Panc1 (cell line): ENCODE results near the gene HSF2. TPM values are rescaled to one million over a fixed set of nuclear protein-coding genes. Genes with fewer than 3 reads are reported as not detected.

Source experiments
- ATAC-seq: fragments of 200-7000 bp; cut with Tn5 transposase; 2 replicates; pipeline ENCODE4 v1.9.1; 2020; ENCODE audit warnings: mild to moderate bottlenecking, moderate library complexity
- BruUV-seq: library from RNA; stranded (reverse); fragments of 400-500 nt; replicated peaks from 2 replicates; lab custom pipeline; 2021; lab: Mats Ljungman, UMichigan
- CTCF ChIA-PET: fragments of 300-600 bp; sonication (Branson Sonifier 250); formaldehyde crosslinking; loops from one replicate; lab custom pipeline; 2022; ENCODE audit warnings: antibody characterized with exemption; lab: Charles Lee
- POLR2A ChIA-PET: fragments of 300-600 bp; sonication (Branson Sonifier 250); formaldehyde crosslinking; loops from one replicate; lab custom pipeline; 2022; ENCODE audit warnings: antibody characterized with exemption; lab: Charles Lee
- DNase-seq: peaks from one replicate; pipeline ENCODE4 v3.0.0-alpha.2; 2010; ENCODE audit warnings: low read depth, low spot score
- H3K27ac ChIP-seq: 2 replicates; pipeline ENCODE4 v1.5.1; 2011; ENCODE audit warnings: mild to moderate bottlenecking, low read length, inconsistent platforms
- H3K27me3 ChIP-seq: fragments of 200-500 bp; sonication (Bioruptor generic); 2 replicates; pipeline ENCODE4 v1.6.0; 2014; ENCODE audit warnings: low read length, inconsistent platforms; ENCODE audit not compliant: control insufficient read depth, insufficient read depth
- H3K36me3 ChIP-seq: fragments of 200-500 bp; sonication (Bioruptor generic); 2 replicates; pipeline ENCODE4 v1.5.1; 2014; ENCODE audit warnings: inconsistent platforms, mild to moderate bottlenecking, low read length, moderate library complexity; ENCODE audit not compliant: control insufficient read depth, insufficient read depth
- H3K4me1 ChIP-seq: 2 replicates; pipeline ENCODE4 v1.5.1; 2011; ENCODE audit warnings: inconsistent platforms, mild to moderate bottlenecking, low read length, moderate library complexity; ENCODE audit not compliant: control insufficient read depth, insufficient read depth
- H3K4me3 ChIP-seq, 2 experiments: 2 replicates each; pipeline ENCODE4 v1.5.1; 2011 to 2012; ENCODE audit warnings: low read depth in 2 of 2, low read length in 2 of 2, mild to moderate bottlenecking in 2 of 2, inconsistent platforms in 1 of 2, moderate library complexity in 1 of 2
- H3K9me3 ChIP-seq: fragments of 200-500 bp; sonication (Bioruptor generic); 2 replicates; pipeline ENCODE4 v1.5.1; 2014; ENCODE audit warnings: low read depth, mild to moderate bottlenecking, inconsistent platforms, low read length, moderate library complexity; ENCODE audit not compliant: control insufficient read depth, insufficient read depth
- POLR2AphosphoS5 ChIP-seq: IDR thresholded peaks from 2 replicates; pipeline ENCODE4 v1.6.1; 2012; ENCODE audit warnings: mild to moderate bottlenecking, low read depth, low read length, moderate library complexity
- SIN3A ChIP-seq: IDR thresholded peaks from 2 replicates; pipeline ENCODE4 v1.6.1; 2012; ENCODE audit warnings: low read depth, mild to moderate bottlenecking, low read length, moderate library complexity, borderline replicate concordance; ENCODE audit not compliant: insufficient read depth
- TCF7L2 ChIP-seq: IDR thresholded peaks from 2 replicates; pipeline ENCODE4 v1.6.1; 2011; ENCODE audit warnings: mild to moderate bottlenecking, low read depth, low read length, inconsistent platforms
- in situ Hi-C: cut with HindIII; loops from 2 replicates; pipeline ENCODE4 v1.10.0; 2016; ENCODE audit warnings: low sequenced_read_pairs, low pct_unique_long_range_greater_than_20kb
- intact Hi-C: fragments of 100-400 bp; cut with micrococcal nuclease; formaldehyde crosslinking; loops from one replicate; pipeline ENCODE4 v1.10.0; 2022; ENCODE audit not compliant: unreplicated experiment
- total RNA-seq: library from RNA; stranded (reverse); gene quantifications from one replicate; pipeline ENCODE4 v1.2.1, GENCODE V29; 2021; ENCODE audit not compliant: unreplicated experiment
- TF ChIP-seq, protein P1 (sequence below): fragments of 450-650 bp; IDR thresholded peaks from 2 replicates; pipeline ENCODE4 v1.5.1; 2017; ENCODE audit warnings: mild to moderate bottlenecking
- TF ChIP-seq, protein P2 (sequence below), 2 experiments: IDR thresholded peaks; 2 replicates each; pipeline ENCODE4 v1.6.1; 2011 to 2012; ENCODE audit warnings: low read depth in 2 of 2, control low read depth in 1 of 2, low read length in 1 of 2, mild to moderate bottlenecking in 1 of 2, moderate library complexity in 1 of 2; ENCODE audit not compliant: insufficient read depth in 1 of 2

HSF2 gene
- total RNA-seq, 1 experiment from 2014 or later: 21.1 TPM

DNA sequence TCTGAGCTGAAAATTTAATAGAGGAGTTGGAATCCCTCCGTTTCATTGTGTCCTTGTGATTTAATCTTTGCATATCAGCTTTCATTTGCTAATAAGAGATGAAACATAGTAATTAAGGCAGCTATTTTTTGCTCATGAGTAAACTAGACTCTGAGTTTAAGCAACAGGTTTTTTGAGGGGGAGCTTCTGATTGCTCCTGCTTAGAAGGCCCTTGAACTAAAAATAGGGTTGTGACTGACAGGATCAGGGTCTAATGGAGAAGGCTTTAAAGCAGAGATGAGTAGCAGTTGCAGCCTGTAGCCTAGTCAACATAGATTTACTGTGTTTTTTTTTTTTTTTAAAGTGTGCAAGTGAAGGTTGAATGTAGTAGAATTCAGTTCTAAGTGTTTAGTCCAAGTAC lies 17.4 kb downstream of the HSF2 start:
- Histone ChIP-seq H3K4me1 (no peaks in the 10 kb centered on the region), H3K4me3 (no peak overlapping the region), H3K27me3 (no peaks in the 10 kb centered on the region), H3K9me3 (no peaks in the 10 kb centered on the region), H3K27ac (no peak overlapping the region), H3K36me3 (peaks cover 24% of the 10 kb centered on the region)
- ATAC-seq: no peak
- TF ChIP-seq, protein P1, sequence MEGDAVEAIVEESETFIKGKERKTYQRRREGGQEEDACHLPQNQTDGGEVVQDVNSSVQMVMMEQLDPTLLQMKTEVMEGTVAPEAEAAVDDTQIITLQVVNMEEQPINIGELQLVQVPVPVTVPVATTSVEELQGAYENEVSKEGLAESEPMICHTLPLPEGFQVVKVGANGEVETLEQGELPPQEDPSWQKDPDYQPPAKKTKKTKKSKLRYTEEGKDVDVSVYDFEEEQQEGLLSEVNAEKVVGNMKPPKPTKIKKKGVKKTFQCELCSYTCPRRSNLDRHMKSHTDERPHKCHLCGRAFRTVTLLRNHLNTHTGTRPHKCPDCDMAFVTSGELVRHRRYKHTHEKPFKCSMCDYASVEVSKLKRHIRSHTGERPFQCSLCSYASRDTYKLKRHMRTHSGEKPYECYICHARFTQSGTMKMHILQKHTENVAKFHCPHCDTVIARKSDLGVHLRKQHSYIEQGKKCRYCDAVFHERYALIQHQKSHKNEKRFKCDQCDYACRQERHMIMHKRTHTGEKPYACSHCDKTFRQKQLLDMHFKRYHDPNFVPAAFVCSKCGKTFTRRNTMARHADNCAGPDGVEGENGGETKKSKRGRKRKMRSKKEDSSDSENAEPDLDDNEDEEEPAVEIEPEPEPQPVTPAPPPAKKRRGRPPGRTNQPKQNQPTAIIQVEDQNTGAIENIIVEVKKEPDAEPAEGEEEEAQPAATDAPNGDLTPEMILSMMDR: no peak
- TF ChIP-seq TCF7L2 (no peak), SIN3A (no peak), POLR2AphosphoS5 (no peak)
- TF ChIP-seq, protein P2, sequence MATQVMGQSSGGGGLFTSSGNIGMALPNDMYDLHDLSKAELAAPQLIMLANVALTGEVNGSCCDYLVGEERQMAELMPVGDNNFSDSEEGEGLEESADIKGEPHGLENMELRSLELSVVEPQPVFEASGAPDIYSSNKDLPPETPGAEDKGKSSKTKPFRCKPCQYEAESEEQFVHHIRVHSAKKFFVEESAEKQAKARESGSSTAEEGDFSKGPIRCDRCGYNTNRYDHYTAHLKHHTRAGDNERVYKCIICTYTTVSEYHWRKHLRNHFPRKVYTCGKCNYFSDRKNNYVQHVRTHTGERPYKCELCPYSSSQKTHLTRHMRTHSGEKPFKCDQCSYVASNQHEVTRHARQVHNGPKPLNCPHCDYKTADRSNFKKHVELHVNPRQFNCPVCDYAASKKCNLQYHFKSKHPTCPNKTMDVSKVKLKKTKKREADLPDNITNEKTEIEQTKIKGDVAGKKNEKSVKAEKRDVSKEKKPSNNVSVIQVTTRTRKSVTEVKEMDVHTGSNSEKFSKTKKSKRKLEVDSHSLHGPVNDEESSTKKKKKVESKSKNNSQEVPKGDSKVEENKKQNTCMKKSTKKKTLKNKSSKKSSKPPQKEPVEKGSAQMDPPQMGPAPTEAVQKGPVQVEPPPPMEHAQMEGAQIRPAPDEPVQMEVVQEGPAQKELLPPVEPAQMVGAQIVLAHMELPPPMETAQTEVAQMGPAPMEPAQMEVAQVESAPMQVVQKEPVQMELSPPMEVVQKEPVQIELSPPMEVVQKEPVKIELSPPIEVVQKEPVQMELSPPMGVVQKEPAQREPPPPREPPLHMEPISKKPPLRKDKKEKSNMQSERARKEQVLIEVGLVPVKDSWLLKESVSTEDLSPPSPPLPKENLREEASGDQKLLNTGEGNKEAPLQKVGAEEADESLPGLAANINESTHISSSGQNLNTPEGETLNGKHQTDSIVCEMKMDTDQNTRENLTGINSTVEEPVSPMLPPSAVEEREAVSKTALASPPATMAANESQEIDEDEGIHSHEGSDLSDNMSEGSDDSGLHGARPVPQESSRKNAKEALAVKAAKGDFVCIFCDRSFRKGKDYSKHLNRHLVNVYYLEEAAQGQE (IDR thresholded peaks at IDR 0.05; ENCODE audit: insufficient read depth in 1 of 2, low read depth in 2 of 2, low read length in 1 of 2): no peak
- no TSS peak for BruUV-seq
- DNase-seq: no peak
- ChIA-PET POLR2A (no interaction called here), CTCF (interaction anchor here (0.7 kb wide), 1 partner anchor 967 kb away, joined by 3 read pairs; no protein-coding TSS in a partner anchor)
- in situ Hi-C loops (no loop called here), intact Hi-C loops (no loop called here)

GRCh38 chr6:122422003-122422402 lies 22.6 kb downstream of the HSF2 start:
- TF ChIP-seq, protein P1: no peak
- TF ChIP-seq, protein P2 (IDR thresholded peaks at IDR 0.05; ENCODE audit: insufficient read depth in 1 of 2, low read depth in 2 of 2, low read length in 1 of 2): no peak
- TF ChIP-seq SIN3A (no peak), TCF7L2 (no peak), POLR2AphosphoS5 (no peak)
- intact Hi-C loops: no loop called here
- peaks cover 31% of the 10 kb centered on the region for H3K36me3 ChIP-seq

More at GRCh38 chr6:122422003-122422402, 22.6 kb downstream of the HSF2 start:
- Histone ChIP-seq H3K27ac (no peak overlapping the region), H3K4me3 (no peak overlapping the region), H3K27me3 (no peaks in the 10 kb centered on the region), H3K9me3 (no peaks in the 10 kb centered on the region), H3K4me1 (no peaks in the 10 kb centered on the region)
- ATAC-seq: no peak
- BruUV-seq: no TSS peak
- ChIA-PET POLR2A (no interaction called here), CTCF (no interaction called here)
- no peak for DNase-seq
- in situ Hi-C loops: no loop called here
